Measurements from ENCODE around the gene GPR55.

The GPR55 gene

GRCh38 chr2:230938098-230938497, 13.1 kb upstream of the GPR55 start:
- in situ Hi-C loops (cut with HindIII; ENCODE audit: low sequenced_read_pairs), result loop anchor here (5.0 kb wide), 1 partner anchor 104 kb away; no protein-coding TSS in a partner anchor

GRCh38 chr2:230937362-230937761, 12.3 kb upstream of the GPR55 start:
- in situ Hi-C loops (cut with HindIII; ENCODE audit: low sequenced_read_pairs), result loop anchor here (5.0 kb wide), 1 partner anchor 105 kb away; no protein-coding TSS in a partner anchor

- in situ Hi-C loops (cut with HindIII; ENCODE audit: low sequenced_read_pairs), result loop anchor here (5.0 kb wide), 1 partner anchor 106 kb away; no protein-coding TSS in a partner anchor
Observed at GRCh38 chr2:230936243-230936642, 11.2 kb upstream of the GPR55 start.

GRCh38 chr2:230935130-230935430, 10.0 kb upstream of the GPR55 start:
- in situ Hi-C loops (cut with HindIII; ENCODE audit: low sequenced_read_pairs), result loop anchor here (5.0 kb wide), 1 partner anchor 107 kb away; no protein-coding TSS in a partner anchor

GRCh38 chr2:230934231-230935129, 9.4 kb upstream of the GPR55 start:
- in situ Hi-C loops (cut with HindIII; ENCODE audit: low sequenced_read_pairs), result loop anchor here (5.0 kb wide), 1 partner anchor 108 kb away; no protein-coding TSS in a partner anchor

GRCh38 chr2:230933521-230934180, 8.6 kb upstream of the GPR55 start:
- in situ Hi-C loops (cut with HindIII; ENCODE audit: low sequenced_read_pairs), result no loop called here

- in situ Hi-C loops (cut with HindIII; ENCODE audit: low sequenced_read_pairs), result no loop called here
Observed at GRCh38 chr2:230932556-230933511, 7.8 kb upstream of the GPR55 start.

- in situ Hi-C loops (cut with HindIII; ENCODE audit: low sequenced_read_pairs), result no loop called here
Observed at GRCh38 chr2:230931556-230932231, 6.7 kb upstream of the GPR55 start.

GRCh38 chr2:230930928-230931555, 6.0 kb upstream of the GPR55 start:
- in situ Hi-C loops (cut with HindIII; ENCODE audit: low sequenced_read_pairs), result no loop called here

- in situ Hi-C loops (cut with HindIII; ENCODE audit: low sequenced_read_pairs), result no loop called here
Observed at GRCh38 chr2:230930149-230930780, 5.2 kb upstream of the GPR55 start.

GRCh38 chr2:230929381-230930148, 4.5 kb upstream of the GPR55 start:
- in situ Hi-C loops (cut with HindIII; ENCODE audit: low sequenced_read_pairs), result no loop called here

GRCh38 chr2:230928701-230929380, 3.8 kb upstream of the GPR55 start:
- in situ Hi-C loops (cut with HindIII; ENCODE audit: low sequenced_read_pairs), result no loop called here

GRCh38 chr2:230927711-230928341, 2.8 kb upstream of the GPR55 start:
- in situ Hi-C loops (cut with HindIII; ENCODE audit: low sequenced_read_pairs), result no loop called here

GRCh38 chr2:230925879-230926765, 1.1 kb upstream of the GPR55 start:
- in situ Hi-C loops (cut with HindIII; ENCODE audit: low sequenced_read_pairs), result no loop called here

- in situ Hi-C loops (cut with HindIII; ENCODE audit: low sequenced_read_pairs), result no loop called here
Observed at GRCh38 chr2:230925443-230925878, 419 bp upstream of the GPR55 start.

GRCh38 chr2:230924092-230924469, 961 bp downstream of the GPR55 start:
- in situ Hi-C loops (cut with HindIII; ENCODE audit: low sequenced_read_pairs), result no loop called here
